Osteocyte (in vitro differentiated cells): ENCODE data around the gene BEND6. TPM values are rescaled to one million over a fixed set of nuclear protein-coding genes. Genes with fewer than 3 reads are reported as not detected.

ENCODE experiments used
- DNase-seq: peaks from one replicate; pipeline ENCODE4 v3.0.0; 2021; ENCODE audit warnings: mixed read lengths; ENCODE audit not compliant: unreplicated experiment; ENCODE audit errors: extremely low spot score
- H3K27ac Mint-ChIP-seq: one replicate; pipeline ENCODE4 v1.8.0; 2021; ENCODE audit warnings: mild to moderate bottlenecking, mixed read lengths; ENCODE audit not compliant: unreplicated experiment
- H3K27me3 Mint-ChIP-seq: one replicate; pipeline ENCODE4 v1.8.0; 2021; ENCODE audit warnings: mixed read lengths; ENCODE audit not compliant: unreplicated experiment
- H3K36me3 Mint-ChIP-seq: one replicate; pipeline ENCODE4 v1.8.0; 2021; ENCODE audit warnings: mixed read lengths; ENCODE audit not compliant: unreplicated experiment
- H3K4me1 Mint-ChIP-seq: one replicate; pipeline ENCODE4 v1.8.0; 2021; ENCODE audit warnings: mixed read lengths; ENCODE audit not compliant: unreplicated experiment
- H3K4me3 Mint-ChIP-seq: one replicate; pipeline ENCODE4 v1.8.0; 2021; ENCODE audit warnings: mild to moderate bottlenecking, moderate library complexity, mixed read lengths; ENCODE audit not compliant: unreplicated experiment
- H3K9me3 Mint-ChIP-seq: one replicate; pipeline ENCODE4 v1.8.0; 2021; ENCODE audit warnings: mixed read lengths; ENCODE audit not compliant: unreplicated experiment
- CTCF ChIP-seq: fragments of 200-600 bp; sonication (generic); IDR thresholded peaks from 2 replicates; pipeline ENCODE4 v1.5.0; 2021; ENCODE audit warnings: antibody characterized with exemption, mild to moderate bottlenecking, moderate library complexity
- total RNA-seq: library from RNA; stranded (reverse); gene quantifications from 2 replicates; pipeline ENCODE4 v1.2.1, GENCODE V29; 2021

Gene BEND6
- total RNA-seq, 1 donor from 2014 or later: 7.0 TPM

DNA sequence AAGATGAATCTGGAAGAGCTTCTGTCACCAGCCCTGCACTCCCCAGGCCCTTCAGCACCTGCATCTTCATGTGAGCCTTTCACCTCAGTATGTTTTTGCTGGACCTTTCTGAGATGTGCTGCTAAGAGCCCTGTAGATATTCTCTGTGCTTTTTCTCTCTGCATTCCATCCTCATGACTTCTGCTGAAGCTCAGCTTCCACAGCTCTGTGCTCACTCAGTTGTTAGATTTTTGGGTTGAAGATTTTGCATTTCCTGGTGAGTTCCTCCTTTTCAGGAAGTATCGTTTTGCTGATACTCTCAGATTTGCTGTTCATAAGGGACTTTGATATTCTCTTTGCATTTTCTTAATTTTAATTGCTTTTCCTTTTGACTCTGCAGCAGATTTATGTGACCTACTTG lies 109.9 kb downstream of the BEND6 start:
- no peak for TF ChIP-seq CTCF
- Mint-ChIP-seq H3K4me1 (peaks cover 28% of the 10 kb centered on the region), H3K36me3 (peaks cover 15% of the 10 kb centered on the region), H3K4me3 (no peak overlapping the region), H3K9me3 (no peaks in the 10 kb centered on the region), H3K27me3 (no peaks in the 10 kb centered on the region), H3K27ac (no peak overlapping the region)
- no peak for DNase-seq

GRCh38 chr6:57068061-57068460 lies 113.2 kb downstream of the BEND6 start:
- no peak for TF ChIP-seq CTCF

GRCh38 chr6:57069228-57069627 lies 114.3 kb downstream of the BEND6 start:
- H3K4me3 Mint-ChIP-seq: no peak overlapping the region
- TF ChIP-seq CTCF: no peak
- peaks cover 34% of the 10 kb centered on the region for H3K4me1 Mint-ChIP-seq
- H3K9me3 Mint-ChIP-seq: no peaks in the 10 kb centered on the region
- H3K27me3 Mint-ChIP-seq: no peaks in the 10 kb centered on the region
- no peak for DNase-seq
- H3K36me3 Mint-ChIP-seq: peaks cover 1% of the 10 kb centered on the region
- H3K27ac Mint-ChIP-seq: no peak overlapping the region

More at GRCh38 chr6:57068061-57068460, 113.2 kb downstream of the BEND6 start:
- DNase-seq: no peak
- H3K27ac Mint-ChIP-seq: peak overlapping the region; percentile 56
- no peaks in the 10 kb centered on the region for H3K9me3 Mint-ChIP-seq
- H3K4me3 Mint-ChIP-seq: no peak overlapping the region
- H3K27me3 Mint-ChIP-seq: no peaks in the 10 kb centered on the region
- H3K4me1 Mint-ChIP-seq: peaks cover 34% of the 10 kb centered on the region
- peaks cover under 1% of the 10 kb centered on the region for H3K36me3 Mint-ChIP-seq

DNA sequence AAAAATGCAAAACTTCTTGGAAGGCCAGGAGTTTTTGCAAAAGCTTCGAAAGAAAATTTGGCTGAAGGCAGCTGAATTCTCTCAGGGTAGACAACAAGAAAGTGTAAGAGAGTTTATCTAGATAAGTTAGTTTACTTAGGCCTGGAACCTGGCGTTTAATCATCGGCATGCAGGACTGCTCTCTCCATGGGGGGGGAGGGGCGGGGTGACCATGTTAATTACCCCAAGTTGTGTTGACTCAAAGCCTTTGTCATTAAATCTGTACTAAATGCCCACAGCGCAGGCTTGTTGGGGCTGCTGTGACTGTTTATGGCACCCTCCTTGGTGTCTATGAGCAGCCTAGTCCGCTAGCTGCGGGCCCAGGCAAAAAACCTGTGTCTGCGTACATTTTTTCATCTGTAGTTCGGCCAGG lies 115.0 kb downstream of the BEND6 start:
- Mint-ChIP-seq H3K9me3 (peaks cover 1% of the 10 kb centered on the region), H3K27me3 (no peaks in the 10 kb centered on the region), H3K4me1 (peaks cover 31% of the 10 kb centered on the region), H3K36me3 (peaks cover 2% of the 10 kb centered on the region), H3K4me3 (no peak overlapping the region), H3K27ac (no peak overlapping the region)
- no peak for TF ChIP-seq CTCF
- DNase-seq: no peak

DNA sequence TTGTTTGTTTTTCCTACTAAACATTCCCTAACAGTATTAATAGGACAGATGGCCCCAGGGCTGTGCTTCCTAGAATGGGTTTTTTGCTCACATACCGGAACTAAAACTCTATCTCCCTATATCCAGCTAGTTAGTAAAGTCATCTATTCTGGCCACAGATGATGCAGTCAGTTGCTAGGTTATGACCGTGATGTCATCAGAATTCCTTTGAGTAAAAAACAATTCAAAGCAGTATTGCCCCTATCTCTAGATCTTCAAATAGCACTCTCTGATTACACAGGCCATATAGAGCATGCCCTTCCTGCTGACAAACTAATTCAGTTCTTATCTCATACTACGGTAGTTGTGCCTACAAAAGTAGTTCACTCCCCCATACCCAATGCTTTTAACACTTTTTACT lies 117.2 kb downstream of the BEND6 start:
- DNase-seq: no peak
- Mint-ChIP-seq H3K36me3 (peaks cover 3% of the 10 kb centered on the region), H3K27me3 (no peaks in the 10 kb centered on the region), H3K4me3 (no peak overlapping the region), H3K4me1 (peaks cover 29% of the 10 kb centered on the region), H3K9me3 (peaks cover 3% of the 10 kb centered on the region), H3K27ac (no peak overlapping the region)
- TF ChIP-seq CTCF: no peak
